GM10266 (cell line): ENCODE data around the gene MNDA.

ENCODE experiments used
- DNase-seq: peaks from one replicate; pipeline ENCODE4 v3.0.0; 2012; ENCODE audit errors: extremely low spot score
- CTCF ChIP-seq: IDR thresholded peaks from 2 replicates; pipeline ENCODE4 v1.5.1; 2012; ENCODE audit warnings: mild to moderate bottlenecking, low read depth; ENCODE audit not compliant: control insufficient read depth, insufficient read depth; ENCODE audit errors: missing control alignments

MNDA gene

GRCh38 chr1:158803678-158804077 lies 27.5 kb upstream of the MNDA start:
- no peak for DNase-seq
- TF ChIP-seq CTCF, result no peak

- no peak for TF ChIP-seq CTCF
- no peak for DNase-seq
Measured at GRCh38 chr1:158806916-158807536, 24.1 kb upstream of the MNDA start.

- no peak for TF ChIP-seq CTCF
- DNase-seq, result no peak
Measured at GRCh38 chr1:158809256-158809655, 21.9 kb upstream of the MNDA start.

GRCh38 chr1:158809862-158810261 lies 21.3 kb upstream of the MNDA start:
- no peak for DNase-seq
- no peak for TF ChIP-seq CTCF

GRCh38 chr1:158810311-158810710 lies 20.8 kb upstream of the MNDA start:
- DNase-seq, result no peak
- no peak for TF ChIP-seq CTCF

GRCh38 chr1:158812336-158812735 lies 18.8 kb upstream of the MNDA start:
- no peak for DNase-seq
- TF ChIP-seq CTCF, result no peak

GRCh38 chr1:158813164-158813563 lies 18.0 kb upstream of the MNDA start:
- TF ChIP-seq CTCF, result no peak
- no peak for DNase-seq
